Osteoblast (primary cell): Measurements from ENCODE around the gene ACADM. TPM values are rescaled to one million over a fixed set of nuclear protein-coding genes. Genes with fewer than 3 reads are reported as not detected.
"Not testable (repeated sequence)": the region's sequence is repeated elsewhere in the genome, so short reads cannot be mapped to it uniquely, and the experiment has no call there.

Experiments used
- DNase-seq: peaks from one replicate; pipeline ENCODE4 v3.0.0; 2011; ENCODE audit warnings: low spot score, mixed read lengths; ENCODE audit not compliant: insufficient read length; ENCODE audit errors: missing footprints
- H2AFZ ChIP-seq: 2 replicates; pipeline ENCODE4 v1.6.0; 2011; ENCODE audit warnings: mild to moderate bottlenecking, low read length
- H3K27ac ChIP-seq: 2 replicates; pipeline ENCODE4 v1.5.1; 2011; ENCODE audit warnings: mild to moderate bottlenecking, low read depth, low read length, moderate library complexity
- H3K27me3 ChIP-seq: 2 replicates; pipeline ENCODE4 v1.6.0; 2012; ENCODE audit warnings: mild to moderate bottlenecking, control low read depth, inconsistent platforms, low read length, moderate library complexity; ENCODE audit not compliant: insufficient read depth
- H3K36me3 ChIP-seq: 2 replicates; pipeline ENCODE4 v1.5.1; 2011; ENCODE audit warnings: mild to moderate bottlenecking, low read length, control low read depth, moderate library complexity; ENCODE audit not compliant: insufficient read depth
- H3K4me1 ChIP-seq: 2 replicates; pipeline ENCODE4 v1.5.1; 2011; ENCODE audit warnings: mild to moderate bottlenecking, low read length, control low read depth, moderate library complexity; ENCODE audit not compliant: insufficient read depth
- H3K4me2 ChIP-seq: 2 replicates; pipeline ENCODE4 v1.6.0; 2011; ENCODE audit warnings: mild to moderate bottlenecking, low read length; ENCODE audit not compliant: insufficient read depth
- H3K4me3 ChIP-seq: fragments of 200-600 bp; sonication (generic); 3 replicates; pipeline ENCODE4 v1.5.1; 2012; ENCODE audit warnings: mild to moderate bottlenecking, low read length, inconsistent platforms; ENCODE audit not compliant: insufficient read depth
- H3K79me2 ChIP-seq: 2 replicates; pipeline ENCODE4 v1.6.0; 2012; ENCODE audit warnings: mild to moderate bottlenecking, low read length, control low read depth, inconsistent platforms; ENCODE audit not compliant: insufficient read depth
- H3K9me3 ChIP-seq: 2 replicates; pipeline ENCODE4 v1.5.1; 2011; ENCODE audit warnings: low read depth, low read length, control low read depth
- H4K20me1 ChIP-seq: 2 replicates; pipeline ENCODE4 v1.6.0; 2012; ENCODE audit warnings: mild to moderate bottlenecking, low read length, control low read depth; ENCODE audit not compliant: insufficient read depth
- CTCF ChIP-seq: IDR thresholded peaks from 2 replicates; pipeline ENCODE4 v1.5.1; 2011; ENCODE audit warnings: mild to moderate bottlenecking, low read depth, low read length, moderate library complexity; ENCODE audit errors: extremely low read depth
- total RNA-seq: library from RNA; depleted of rRNA; stranded (reverse); fragments of >200 nt; gene quantifications from 2 replicates; pipeline ENCODE4 v1.2.3, GENCODE V29; 2012

Gene ACADM
- total RNA-seq, 1 donor, result 33.7 TPM

- no peak for DNase-seq
- H3K27ac ChIP-seq, result no peak overlapping the region
- H3K4me1 ChIP-seq, result no peaks in the 10 kb centered on the region
- no peaks in the 10 kb centered on the region for H3K9me3 ChIP-seq
- peaks cover 5% of the 10 kb centered on the region for H3K79me2 ChIP-seq
- no peaks in the 10 kb centered on the region for H3K27me3 ChIP-seq
- no peaks in the 10 kb centered on the region for H3K36me3 ChIP-seq
- H4K20me1 ChIP-seq, result no peaks in the 10 kb centered on the region
- H2AFZ ChIP-seq, result no peak overlapping the region
- H3K4me3 ChIP-seq, result no peak overlapping the region
- no peak overlapping the region for H3K4me2 ChIP-seq
- no peak for TF ChIP-seq CTCF
These were observed 4.2 kb upstream of the ACADM start for GRCh38 chr1:75720325-75720724.

- H3K9me3 ChIP-seq, result no peaks in the 10 kb centered on the region
- no peaks in the 10 kb centered on the region for H4K20me1 ChIP-seq
- no peak for TF ChIP-seq CTCF
- no peak for DNase-seq
- H3K4me1 ChIP-seq, result peaks cover 2% of the 10 kb centered on the region
- no peak overlapping the region for H2AFZ ChIP-seq
- peaks cover 9% of the 10 kb centered on the region for H3K79me2 ChIP-seq
- H3K36me3 ChIP-seq, result no peaks in the 10 kb centered on the region
- no peak overlapping the region for H3K27ac ChIP-seq
- no peaks in the 10 kb centered on the region for H3K27me3 ChIP-seq
- H3K4me3 ChIP-seq, result no peak overlapping the region
- no peak overlapping the region for H3K4me2 ChIP-seq
These were observed 3.7 kb upstream of the ACADM start for GRCh38 chr1:75720820-75721219.

GRCh38 chr1:75722246-75722645 lies 2.3 kb upstream of the ACADM start:
- H3K9me3 ChIP-seq, H2AFZ ChIP-seq, H4K20me1 ChIP-seq, H3K4me3 ChIP-seq, H3K36me3 ChIP-seq, DNase-seq, H3K4me1 ChIP-seq, H3K27me3 ChIP-seq, H3K27ac ChIP-seq, H3K4me2 ChIP-seq: not testable (repeated sequence)
- H3K79me2 ChIP-seq, result peaks cover 21% of the 10 kb centered on the region

GRCh38 chr1:75722966-75723365 lies 1.5 kb upstream of the ACADM start:
- H2AFZ ChIP-seq, result no peak overlapping the region

More at GRCh38 chr1:75722966-75723365, 1.5 kb upstream of the ACADM start:
- Histone ChIP-seq H4K20me1 (peaks cover 8% of the 10 kb centered on the region), H3K27ac (no peak overlapping the region), H3K4me2 (no peak overlapping the region), H3K4me3 (no peak overlapping the region), H3K9me3 (no peaks in the 10 kb centered on the region), H3K27me3 (no peaks in the 10 kb centered on the region), H3K79me2 (peaks cover 28% of the 10 kb centered on the region), H3K36me3 (no peaks in the 10 kb centered on the region), H3K4me1 (peaks cover 9% of the 10 kb centered on the region)
- no peak for DNase-seq
- no peak for TF ChIP-seq CTCF
